Measurements from ENCODE around the gene TRAM2. TPM values are rescaled to one million over a fixed set of nuclear protein-coding genes. Genes with fewer than 3 reads are reported as not detected.

Gene TRAM2
- polyA plus RNA-seq, 3 donors, result 4.5 to 13.6 (median 12.9) TPM

GRCh38 chr6:52574709-52575501 is 2.0 kb downstream of the TRAM2 start:
- no peak overlapping the region for H3K27ac ChIP-seq (ENCODE audit: low read depth, low read length)
- WGBS, 3 donors, result 36 to 62% (median 40%) methylated on average over 12 to 13 of the region's 13 CpGs

GRCh38 chr6:52573295-52573694 is 3.6 kb downstream of the TRAM2 start:
- 28 to 42% (median 39%) methylated on average over 2 of the region's 2 CpGs for WGBS, 3 donors
- no peak overlapping the region for H3K27ac ChIP-seq (ENCODE audit: low read depth, low read length)

GRCh38 chr6:52572536-52572935 is 4.3 kb downstream of the TRAM2 start:
- no peak overlapping the region for H3K27ac ChIP-seq (ENCODE audit: low read depth, low read length)
- 95 to 96% (median 96%) methylated on average over 4 of the region's 4 CpGs for WGBS, 3 donors

GRCh38 chr6:52571099-52571755 is 5.6 kb downstream of the TRAM2 start:
- WGBS, 3 donors, result 61 to 85% (median 77%) methylated on average over 10 of the region's 10 CpGs

GRCh38 chr6:52570291-52570700 is 6.6 kb downstream of the TRAM2 start:
- H3K27ac ChIP-seq (ENCODE audit: low read depth, low read length), result no peak overlapping the region
- 53 to 65% (median 64%) methylated on average over 8 of the region's 8 CpGs for WGBS, 3 donors

More at GRCh38 chr6:52571099-52571755, 5.6 kb downstream of the TRAM2 start:
- H3K27ac ChIP-seq (ENCODE audit: low read depth, low read length), result no peak overlapping the region

GRCh38 chr6:52568320-52568719 is 8.5 kb downstream of the TRAM2 start:
- WGBS, 3 donors, result 68 to 86% (median 71%) methylated on average over 4 of the region's 4 CpGs
- no peak overlapping the region for H3K27ac ChIP-seq (ENCODE audit: low read depth, low read length)

- no peak overlapping the region for H3K27ac ChIP-seq (ENCODE audit: low read depth, low read length)
- WGBS, 3 donors, result 60 to 89% (median 74%) methylated on average over 3 of the region's 3 CpGs
Observed at GRCh38 chr6:52566853-52567279, 10.0 kb downstream of the TRAM2 start.

GRCh38 chr6:52566201-52566600 is 10.7 kb downstream of the TRAM2 start:
- 80 to 95% (median 81%) methylated on average over 2 of the region's 2 CpGs for WGBS, 3 donors
- H3K27ac ChIP-seq (ENCODE audit: low read depth, low read length), result no peak overlapping the region

GRCh38 chr6:52564856-52565255 is 12.0 kb downstream of the TRAM2 start:
- 91 to 96% (median 95%) methylated on average over 3 of the region's 3 CpGs for WGBS, 3 donors
- no peak overlapping the region for H3K27ac ChIP-seq (ENCODE audit: low read depth, low read length)

- 19 to 55% (median 54%) methylated on average over 3 of the region's 3 CpGs for whole genome bisulfite sequencing, 3 donors
Observed at GRCh38 chr6:52562911-52563310, 13.9 kb downstream of the TRAM2 start.

GRCh38 chr6:52560462-52560861 is 16.4 kb downstream of the TRAM2 start:
- H3K27ac ChIP-seq (ENCODE audit: low read depth, low read length), result no peak overlapping the region
- whole genome bisulfite sequencing, 3 donors, result 51 to 67% (median 65%) methylated on average over 5 of the region's 5 CpGs

More at GRCh38 chr6:52562911-52563310, 13.9 kb downstream of the TRAM2 start:
- H3K27ac ChIP-seq (ENCODE audit: low read depth, low read length), result no peak overlapping the region

- 72 to 86% (median 73%) methylated on average over 6 of the region's 6 CpGs for WGBS, 3 donors
- H3K27ac ChIP-seq (ENCODE audit: low read depth, low read length), result no peak overlapping the region
Observed at GRCh38 chr6:52558266-52559000, 18.4 kb downstream of the TRAM2 start.

- H3K27ac ChIP-seq (ENCODE audit: low read depth, low read length), result no peak overlapping the region
- WGBS, 3 donors, result 58 to 78% (median 60%) methylated on average over 11 of the region's 11 CpGs
Observed at GRCh38 chr6:52557389-52558265, 19.2 kb downstream of the TRAM2 start.

- WGBS, 3 donors, result 69 to 86% (median 82%) methylated on average over 5 of the region's 5 CpGs
- no peak overlapping the region for H3K27ac ChIP-seq (ENCODE audit: low read depth, low read length)
Observed at GRCh38 chr6:52555518-52556233, 21.2 kb downstream of the TRAM2 start.

GRCh38 chr6:52554684-52555280 is 22.1 kb downstream of the TRAM2 start:
- WGBS, 3 donors, result 91 to 96% (median 94%) methylated on average over 6 of the region's 6 CpGs
- no peak overlapping the region for H3K27ac ChIP-seq (ENCODE audit: low read depth, low read length)

- H3K27ac ChIP-seq (ENCODE audit: low read depth, low read length), result no peak overlapping the region
- WGBS, 3 donors, result 77 to 89% (median 85%) methylated on average over 2 of the region's 2 CpGs
Observed at GRCh38 chr6:52553719-52554118, 23.1 kb downstream of the TRAM2 start.

GRCh38 chr6:52553158-52553557 is 23.7 kb downstream of the TRAM2 start:
- WGBS, 3 donors, result 98 to 100% (median 100%) methylated on average over 1 of the region's 1 CpG

More at GRCh38 chr6:52553158-52553557, 23.7 kb downstream of the TRAM2 start:
- no peak overlapping the region for H3K27ac ChIP-seq (ENCODE audit: low read depth, low read length)

Measured in adipose tissue (tissue), 3 donors.